Superior temporal gyrus (tissue), 1 donor: Measurements from ENCODE around the gene ZNF558.
"Not testable (repeated sequence)": the region's sequence is repeated elsewhere in the genome, so short reads cannot be mapped to it uniquely, and the experiment has no call there.

Source experiments
- DNase-seq: peaks from one replicate; pipeline ENCODE4 v3.0.0-alpha.2; 2016; ENCODE audit errors: extremely low spot score

Gene ZNF558

DNA sequence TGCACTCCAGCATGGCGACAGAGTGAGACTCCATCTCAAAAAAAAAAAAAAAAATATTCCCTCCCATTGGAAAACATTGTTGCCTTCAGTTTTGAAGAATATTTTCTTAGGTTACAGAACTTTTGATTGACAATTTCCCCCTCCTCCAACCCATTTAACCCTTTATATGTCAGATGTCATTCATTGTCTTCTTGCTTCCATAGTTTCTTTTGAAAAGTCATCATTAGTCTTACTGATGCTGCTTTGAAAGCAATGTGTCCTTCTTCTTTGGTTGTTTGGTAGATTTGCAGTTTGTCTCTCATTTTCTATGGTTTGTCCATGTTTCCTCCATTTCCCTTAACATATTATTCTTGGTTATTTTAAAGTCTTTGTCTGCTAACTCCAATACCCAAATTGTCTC, 25.4 kb downstream of the ZNF558 start:
- DNase-seq: no peak

DNA sequence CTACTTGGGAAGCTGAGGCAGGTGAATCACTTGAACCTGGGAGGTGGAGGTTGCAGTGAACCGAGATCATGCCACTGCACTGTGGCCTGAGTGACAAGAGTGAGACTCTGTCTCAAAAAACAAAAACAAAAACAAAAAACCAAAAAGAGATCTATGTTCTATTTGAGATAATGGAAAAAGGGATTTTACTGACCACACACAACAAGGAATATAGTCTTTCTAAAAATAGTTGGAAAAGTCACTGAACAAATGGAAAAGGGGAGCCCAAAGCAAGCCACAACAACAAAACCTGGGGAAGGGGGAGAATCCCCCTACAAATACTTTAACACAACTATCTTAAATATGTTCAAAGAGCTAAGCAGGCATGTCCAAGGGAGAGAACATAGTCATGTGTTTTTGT, 37.3 kb downstream of the ZNF558 start:
- no peak for DNase-seq

DNA sequence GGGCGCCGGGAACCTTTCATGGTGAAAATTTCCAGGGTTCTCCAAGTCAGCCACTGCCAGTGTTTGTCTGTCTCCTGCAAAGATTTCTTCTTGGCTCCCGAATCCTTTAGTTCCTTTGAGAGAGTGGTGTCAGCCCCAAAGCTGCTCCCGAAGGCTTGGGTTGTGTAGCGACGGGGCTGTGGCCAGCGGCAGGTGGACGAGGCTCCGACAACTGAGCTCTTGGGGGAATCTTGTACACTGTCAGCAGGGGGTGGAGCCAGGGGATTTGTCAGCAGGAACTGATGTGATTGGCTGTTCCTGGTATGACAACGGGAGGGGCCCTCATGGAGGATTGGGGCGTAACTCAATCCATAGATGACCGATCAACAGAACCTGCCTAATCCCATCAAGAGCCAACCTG, 58.5 kb downstream of the ZNF558 start:
- DNase-seq: not testable (repeated sequence)

DNA sequence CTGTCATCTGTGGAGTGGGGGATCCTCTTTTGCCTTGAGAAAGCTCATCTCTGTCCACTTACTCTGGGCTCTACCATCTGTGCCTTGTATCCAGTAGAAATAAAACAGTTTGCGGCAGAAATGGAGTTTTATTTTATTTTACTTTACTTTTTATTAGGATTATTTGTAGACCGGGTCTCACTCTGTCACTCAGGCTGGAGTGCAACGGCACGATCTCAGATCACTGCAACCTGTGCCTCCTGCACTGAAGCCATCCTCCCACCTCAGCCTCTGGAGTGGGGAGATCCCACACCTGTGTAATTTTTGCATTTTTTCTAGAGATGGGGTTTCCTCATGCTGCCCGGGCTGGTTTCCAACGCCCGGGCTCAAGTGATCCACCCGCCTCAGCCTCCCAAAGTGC, 62.8 kb downstream of the ZNF558 start:
- not testable (repeated sequence) for DNase-seq

DNA sequence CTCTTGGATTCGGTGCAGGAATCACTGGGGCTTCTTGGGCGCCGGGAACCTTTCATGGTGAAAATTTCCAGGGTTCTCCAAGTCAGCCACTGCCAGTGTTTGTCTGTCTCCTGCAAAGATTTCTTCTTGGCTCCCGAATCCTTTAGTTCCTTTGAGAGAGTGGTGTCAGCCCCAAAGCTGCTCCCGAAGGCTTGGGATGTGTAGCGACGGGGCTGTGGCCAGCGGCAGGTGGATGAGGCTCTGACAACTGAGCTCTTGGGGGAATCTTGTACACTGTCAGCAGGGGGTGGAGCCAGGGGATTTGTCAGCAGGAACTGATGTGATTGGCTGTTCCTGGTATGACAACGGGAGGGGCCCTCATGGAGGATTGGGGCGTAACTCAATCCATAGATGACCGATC, 64.8 kb downstream of the ZNF558 start:
- not testable (repeated sequence) for DNase-seq
